EL (cell line): Measurements from ENCODE around the gene C1orf159.

Experiments
- DNase-seq: peaks from one replicate; pipeline ENCODE4 v3.0.0-alpha.2; 2016

C1orf159 gene

DNA sequence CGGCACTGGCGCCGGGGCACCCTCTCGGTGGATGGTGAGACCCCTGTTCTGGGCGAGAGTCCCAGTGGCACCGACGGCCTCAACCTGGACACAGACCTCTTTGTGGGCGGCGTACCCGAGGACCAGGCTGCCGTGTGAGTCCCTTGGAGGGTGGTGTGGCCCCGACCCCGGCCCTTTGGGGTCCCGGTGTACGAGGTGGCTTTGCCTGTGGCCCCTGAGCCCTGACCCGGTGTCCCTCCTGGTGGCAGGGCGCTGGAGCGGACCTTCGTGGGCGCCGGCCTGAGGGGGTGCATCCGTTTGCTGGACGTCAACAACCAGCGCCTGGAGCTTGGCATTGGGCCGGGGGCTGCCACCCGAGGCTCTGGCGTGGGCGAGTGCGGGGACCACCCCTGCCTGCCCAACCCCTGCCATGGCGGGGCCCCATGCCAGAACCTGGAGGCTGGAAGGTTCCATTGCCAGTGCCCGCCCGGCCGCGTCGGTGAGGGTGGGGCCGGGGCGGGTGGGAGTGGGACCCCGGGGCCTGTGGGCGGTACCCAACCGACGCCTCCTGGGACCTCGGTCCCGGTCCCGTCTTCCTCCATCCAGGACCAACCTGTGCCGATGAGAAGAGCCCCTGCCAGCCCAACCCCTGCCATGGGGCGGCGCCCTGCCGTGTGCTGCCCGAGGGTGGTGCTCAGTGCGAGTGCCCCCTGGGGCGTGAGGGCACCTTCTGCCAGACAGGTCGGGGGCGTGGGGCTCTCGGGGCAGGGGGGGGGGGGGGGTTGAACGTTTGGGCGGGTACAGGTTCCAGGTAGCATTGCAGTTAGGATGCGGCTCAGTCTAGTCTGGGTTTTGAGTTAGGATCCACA lies 66.3 kb downstream of the C1orf159 start:
- no peak for DNase-seq

DNA sequence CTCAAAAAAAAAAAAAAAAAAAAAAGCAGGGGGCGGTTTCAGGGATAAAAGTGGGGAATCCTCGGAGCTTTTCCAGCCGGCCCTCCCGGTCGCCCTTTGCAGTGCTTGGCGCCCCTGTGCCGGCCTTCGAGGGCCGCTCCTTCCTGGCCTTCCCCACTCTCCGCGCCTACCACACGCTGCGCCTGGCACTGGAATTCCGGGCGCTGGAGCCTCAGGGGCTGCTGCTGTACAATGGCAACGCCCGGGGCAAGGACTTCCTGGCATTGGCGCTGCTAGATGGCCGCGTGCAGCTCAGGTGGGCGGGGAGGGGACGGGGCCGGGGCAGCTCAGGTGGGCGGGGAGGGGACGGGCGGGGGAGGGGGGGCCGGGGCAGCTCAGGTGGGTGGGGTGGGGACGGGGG lies 67.1 kb downstream of the C1orf159 start:
- no peak for DNase-seq

DNA sequence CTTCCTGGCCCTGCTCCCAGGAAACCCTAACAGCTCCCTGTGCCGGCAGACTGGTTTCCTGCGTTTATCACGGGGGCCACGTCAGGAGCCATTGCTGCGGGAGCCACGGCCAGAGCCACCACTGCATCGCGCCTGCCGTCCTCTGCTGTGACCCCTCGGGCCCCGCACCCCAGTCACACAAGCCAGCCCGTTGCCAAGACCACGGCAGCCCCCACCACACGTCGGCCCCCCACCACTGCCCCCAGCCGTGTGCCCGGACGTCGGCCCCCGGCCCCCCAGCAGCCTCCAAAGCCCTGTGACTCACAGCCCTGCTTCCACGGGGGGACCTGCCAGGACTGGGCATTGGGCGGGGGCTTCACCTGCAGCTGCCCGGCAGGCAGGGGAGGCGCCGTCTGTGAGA lies 67.9 kb downstream of the C1orf159 start:
- DNase-seq = no peak

DNA sequence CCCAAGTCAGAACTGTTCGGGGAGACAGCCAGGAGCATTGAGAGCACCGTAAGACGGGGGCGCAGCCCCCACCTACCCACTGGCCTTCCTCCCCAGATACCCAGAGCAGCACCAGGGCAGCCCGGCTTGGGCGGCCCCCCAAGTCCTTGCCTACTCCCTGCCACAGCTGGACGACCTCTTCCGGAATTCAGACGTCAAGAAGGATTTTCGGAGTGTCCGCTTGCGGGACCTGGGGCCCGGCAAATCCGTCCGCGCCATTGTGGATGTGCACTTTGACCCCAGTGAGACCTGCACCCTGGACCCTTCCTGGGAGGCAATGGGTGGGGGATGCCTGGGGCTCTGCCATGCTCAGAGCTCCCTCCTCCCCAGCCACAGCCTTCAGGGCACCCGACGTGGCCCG lies 68.5 kb downstream of the C1orf159 start:
- no peak for DNase-seq

DNA sequence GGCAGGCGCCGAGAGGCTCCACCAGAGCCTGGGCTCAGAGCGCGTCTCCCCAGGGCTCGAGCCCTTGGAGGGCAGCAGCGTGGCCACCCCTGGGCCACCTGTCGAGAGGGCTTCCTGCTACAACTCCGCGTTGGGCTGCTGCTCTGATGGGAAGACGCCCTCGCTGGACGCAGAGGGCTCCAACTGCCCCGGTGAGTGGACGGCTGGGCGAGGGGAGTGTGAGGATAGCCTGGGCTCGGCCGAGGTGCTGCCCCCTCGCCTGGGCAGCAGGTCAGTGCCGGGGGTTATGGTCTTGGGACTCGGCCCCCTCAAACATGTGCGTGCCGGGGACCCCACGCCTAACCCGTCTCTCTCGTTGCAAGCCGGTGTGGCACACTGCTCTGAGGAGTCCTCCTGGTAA lies 69.1 kb downstream of the C1orf159 start:
- DNase-seq = no peak

DNA sequence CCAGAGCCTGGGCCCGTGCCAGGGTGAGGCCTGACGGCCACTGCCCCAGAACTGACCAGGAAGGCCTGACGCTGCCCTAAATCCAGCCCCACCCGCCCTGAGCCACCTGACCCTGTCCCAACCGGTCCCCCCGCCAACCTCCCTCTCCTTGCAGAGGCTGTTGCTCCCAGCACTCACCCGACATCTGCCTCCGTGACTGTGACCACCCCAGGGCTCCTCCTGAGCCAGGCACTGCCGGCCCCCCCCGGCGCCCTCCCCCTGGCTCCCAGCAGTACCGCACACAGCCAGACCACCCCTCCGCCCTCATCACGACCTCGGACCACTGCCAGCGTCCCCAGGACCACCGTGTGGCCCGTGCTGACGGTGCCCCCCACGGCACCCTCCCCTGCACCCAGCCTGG lies 69.6 kb downstream of the C1orf159 start:
- no peak for DNase-seq

DNA sequence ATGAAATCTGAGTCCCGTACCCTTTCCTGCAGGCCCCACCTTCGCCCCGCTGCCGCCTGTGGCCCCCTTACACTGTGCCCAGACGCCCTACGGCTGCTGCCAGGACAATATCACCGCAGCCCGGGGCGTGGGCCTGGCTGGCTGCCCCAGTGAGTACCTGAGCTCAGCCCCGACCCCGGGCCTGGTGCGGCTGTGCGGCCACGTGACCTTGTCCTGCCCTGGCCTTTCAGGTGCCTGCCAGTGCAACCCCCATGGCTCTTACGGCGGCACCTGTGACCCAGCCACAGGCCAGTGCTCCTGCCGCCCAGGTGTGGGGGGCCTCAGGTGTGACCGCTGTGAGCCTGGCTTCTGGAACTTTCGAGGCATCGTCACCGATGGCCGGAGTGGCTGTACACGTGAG lies 70.8 kb downstream of the C1orf159 start:
- no peak for DNase-seq

DNA sequence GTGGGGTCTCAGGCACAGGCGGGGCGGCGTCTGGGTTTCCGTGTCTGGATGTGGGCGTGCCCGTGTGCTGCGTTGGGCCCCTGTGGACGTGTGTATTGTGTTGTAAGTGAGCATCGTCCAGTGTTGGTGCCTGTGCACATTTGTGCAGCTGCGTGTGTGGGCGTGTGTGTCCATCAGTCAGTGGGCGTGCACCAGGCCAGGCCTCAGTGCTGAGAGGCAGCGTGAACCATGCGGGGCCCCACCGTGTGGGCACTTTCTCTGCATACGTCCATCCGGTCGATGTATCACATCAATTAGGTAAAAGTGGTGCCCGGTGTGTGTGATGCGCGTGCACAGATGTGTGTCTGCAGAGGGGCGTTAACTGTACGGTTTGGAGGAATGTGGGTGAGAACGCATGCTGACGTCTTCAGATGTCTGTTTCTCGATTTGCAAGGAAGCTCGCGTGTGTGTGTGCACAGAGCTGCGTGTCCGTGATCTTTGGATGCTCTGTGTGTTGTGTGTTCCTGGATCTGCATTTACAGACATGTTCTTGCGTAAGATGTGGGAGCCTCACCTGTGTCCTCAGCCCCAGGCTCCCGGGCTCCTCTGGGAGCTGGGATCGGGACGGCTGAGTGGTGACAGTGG lies 71.3 kb downstream of the C1orf159 start:
- DNase-seq = no peak

DNA sequence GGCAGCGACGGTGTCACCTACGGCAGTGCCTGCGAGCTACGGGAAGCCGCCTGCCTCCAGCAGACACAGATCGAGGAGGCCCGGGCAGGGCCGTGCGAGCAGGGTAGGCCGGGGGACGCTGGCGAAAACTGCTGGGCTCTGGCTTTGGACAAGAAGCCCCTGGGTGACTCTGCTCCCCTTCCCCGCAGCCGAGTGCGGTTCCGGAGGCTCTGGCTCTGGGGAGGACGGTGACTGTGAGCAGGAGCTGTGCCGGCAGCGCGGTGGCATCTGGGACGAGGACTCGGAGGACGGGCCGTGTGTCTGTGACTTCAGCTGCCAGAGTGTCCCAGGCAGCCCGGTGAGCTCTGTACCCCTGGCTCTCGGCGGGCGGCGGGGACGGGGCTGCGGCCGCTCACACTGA lies 72.0 kb downstream of the C1orf159 start:
- no peak for DNase-seq

DNA sequence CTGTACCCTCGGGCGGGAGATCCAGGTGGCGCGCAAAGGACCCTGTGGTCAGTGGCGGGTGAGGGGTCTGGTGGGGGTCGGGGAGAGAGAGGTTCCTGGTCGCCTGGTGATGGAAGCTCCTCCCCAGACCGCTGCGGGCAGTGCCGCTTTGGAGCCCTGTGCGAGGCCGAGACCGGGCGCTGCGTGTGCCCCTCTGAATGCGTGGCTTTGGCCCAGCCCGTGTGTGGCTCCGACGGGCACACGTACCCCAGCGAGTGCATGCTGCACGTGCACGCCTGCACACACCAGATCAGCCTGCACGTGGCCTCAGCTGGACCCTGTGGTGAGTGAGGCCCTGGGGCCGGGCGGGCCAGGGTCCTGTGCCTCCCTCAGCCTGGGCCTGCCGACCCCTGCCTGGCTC lies 72.5 kb downstream of the C1orf159 start:
- no peak for DNase-seq

- DNase-seq = no peak
Measured at GRCh38 chr1:1042835-1043234, 73.1 kb downstream of the C1orf159 start.

- DNase-seq = no peak
Measured at GRCh38 chr1:1041873-1042272, 74.0 kb downstream of the C1orf159 start.

- DNase-seq = no peak
Measured at GRCh38 chr1:1041092-1041523, 74.8 kb downstream of the C1orf159 start.

- DNase-seq = peak; percentile 90
Measured at GRCh38 chr1:1040004-1040991, 75.6 kb downstream of the C1orf159 start.

GRCh38 chr1:1039145-1039910 lies 76.6 kb downstream of the C1orf159 start:
- DNase-seq = no peak

- DNase-seq = no peak
Measured at GRCh38 chr1:1038694-1039093, 77.2 kb downstream of the C1orf159 start.

DNA sequence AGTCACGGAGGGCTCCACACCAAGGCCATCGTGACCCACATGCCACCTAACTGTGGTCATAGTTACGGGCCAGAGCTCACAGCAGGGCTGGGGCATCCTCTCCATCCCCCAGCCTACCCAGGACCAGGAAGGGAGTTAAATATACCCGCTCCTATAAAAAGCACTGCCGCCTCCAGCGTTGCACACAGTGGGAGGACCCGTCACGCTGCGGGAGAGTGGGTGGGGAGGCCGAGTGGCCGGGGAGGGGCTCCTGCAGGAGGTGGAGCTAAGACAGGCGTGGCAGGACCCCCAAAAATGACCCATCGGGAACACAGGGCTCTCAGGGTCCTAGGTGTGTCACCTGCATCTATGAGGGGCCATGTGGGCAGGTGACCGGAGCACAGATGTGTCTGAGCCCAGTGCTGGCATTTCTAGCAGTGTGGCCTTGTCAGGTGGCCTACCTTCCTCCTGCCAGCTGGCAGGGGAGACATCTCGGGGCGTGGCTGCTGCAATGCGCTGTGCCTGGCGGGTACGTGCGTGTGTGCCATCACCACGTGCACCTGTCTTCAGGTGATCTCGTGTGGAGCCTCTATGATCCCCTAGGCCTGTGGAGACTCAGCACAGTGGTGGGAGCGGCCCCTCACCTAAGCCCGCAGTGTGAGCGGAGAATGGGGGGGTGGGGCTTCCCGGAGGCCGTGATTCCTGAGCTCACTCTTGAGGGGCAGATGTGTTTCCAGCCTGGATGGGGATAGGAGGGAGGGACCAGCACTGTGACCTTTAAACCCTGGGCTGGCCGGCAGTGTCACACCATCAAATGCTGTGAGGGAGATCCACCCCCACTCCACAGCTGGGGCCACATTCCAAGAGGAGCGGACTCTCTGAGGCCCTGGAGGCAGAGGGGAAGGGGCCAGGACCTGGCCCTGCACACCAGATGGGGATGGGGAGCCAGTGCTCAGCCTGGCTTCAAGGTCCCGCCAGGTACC lies 78.2 kb downstream of the C1orf159 start:
- DNase-seq = no peak

DNA sequence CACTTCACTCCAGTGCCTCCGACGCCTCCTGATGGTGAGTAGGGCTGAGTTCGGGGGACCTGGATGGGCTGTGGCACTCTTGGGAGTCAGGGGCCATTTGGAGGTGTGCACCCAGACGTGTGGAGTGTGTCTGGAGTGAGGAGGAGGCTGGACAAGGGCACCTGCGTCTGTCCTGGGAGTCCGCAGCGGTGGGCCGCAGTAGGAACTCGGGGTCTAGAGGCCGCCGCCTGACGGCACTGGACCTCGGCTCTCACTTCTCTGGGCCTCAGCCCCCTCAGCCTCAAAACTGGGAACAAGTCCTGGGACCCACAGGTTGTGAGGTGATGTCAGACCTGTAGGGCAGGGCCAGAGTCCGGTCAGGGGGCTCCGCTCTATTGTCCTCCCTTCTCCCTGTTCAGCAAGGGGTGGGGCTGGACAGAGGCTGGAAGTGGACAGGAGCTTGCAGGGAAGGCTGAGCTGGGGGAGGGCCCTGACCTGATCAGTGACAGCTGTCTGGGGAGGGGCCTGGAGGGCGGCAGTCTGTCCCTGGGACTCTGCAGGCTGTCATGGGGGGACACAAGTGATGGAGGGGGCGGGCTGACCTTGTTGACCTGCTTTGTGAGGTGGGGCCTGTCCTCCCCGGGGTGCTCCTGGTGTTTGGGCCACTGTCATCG lies 80.5 kb downstream of the C1orf159 start:
- no peak for DNase-seq

GRCh38 chr1:1034439-1034781 lies 81.5 kb downstream of the C1orf159 start:
- no peak for DNase-seq

- DNase-seq = no peak
Measured at GRCh38 chr1:1033731-1034438, 82.0 kb downstream of the C1orf159 start.
